22Rv1 (cell line): Measurements from ENCODE around the gene DCAF4.
"Not testable (repeated sequence)": the region's sequence is repeated elsewhere in the genome, so short reads cannot be mapped to it uniquely, and the experiment has no call there.

Source experiments
- H3K27ac ChIP-seq: fragments of 450-650 bp; 2 replicates; pipeline ENCODE4 v1.5.1; 2017
- CTCF ChIP-seq: fragments of 450-650 bp; IDR thresholded peaks from 2 replicates; pipeline ENCODE4 v1.5.1; 2017; ENCODE audit warnings: mild to moderate bottlenecking
- ZFX ChIP-seq: fragments of 450-650 bp; IDR thresholded peaks from 2 replicates; pipeline ENCODE4 v1.6.1; 2017; ENCODE audit warnings: antibody characterized with exemption, borderline replicate concordance

Gene DCAF4

GRCh38 chr14:72990171-72990570 lies 63.9 kb downstream of the DCAF4 start:
- TF ChIP-seq ZFX: no peak
- TF ChIP-seq CTCF: no peak

GRCh38 chr14:72996916-72997315 lies 70.7 kb downstream of the DCAF4 start:
- no peak overlapping the region for H3K27ac ChIP-seq
- no peak for TF ChIP-seq ZFX

More at GRCh38 chr14:72990171-72990570, 63.9 kb downstream of the DCAF4 start:
- H3K27ac ChIP-seq: no peak overlapping the region

GRCh38 chr14:72998252-72998903 lies 72.1 kb downstream of the DCAF4 start:
- H3K27ac ChIP-seq: no peak overlapping the region
- TF ChIP-seq ZFX: no peak
- TF ChIP-seq CTCF: no peak

GRCh38 chr14:72999316-72999715 lies 73.1 kb downstream of the DCAF4 start:
- no peak for TF ChIP-seq ZFX
- TF ChIP-seq CTCF: no peak
- no peak overlapping the region for H3K27ac ChIP-seq

GRCh38 chr14:73000073-73000472 lies 73.8 kb downstream of the DCAF4 start:
- no peak overlapping the region for H3K27ac ChIP-seq
- no peak for TF ChIP-seq ZFX
- no peak for TF ChIP-seq CTCF

GRCh38 chr14:73003681-73004080 lies 77.4 kb downstream of the DCAF4 start:
- TF ChIP-seq ZFX (no peak), CTCF (no peak)
- H3K27ac ChIP-seq: no peak overlapping the region

- not testable (repeated sequence) for H3K27ac ChIP-seq
Observed at GRCh38 chr14:73004641-73005040, 78.4 kb downstream of the DCAF4 start.

GRCh38 chr14:73007835-73008234 lies 81.6 kb downstream of the DCAF4 start:
- TF ChIP-seq ZFX: no peak
- no peak for TF ChIP-seq CTCF
- H3K27ac ChIP-seq: no peak overlapping the region

GRCh38 chr14:73008501-73008900 lies 82.2 kb downstream of the DCAF4 start:
- no peak for TF ChIP-seq CTCF
- no peak overlapping the region for H3K27ac ChIP-seq
